Neuronal stem cell (in vitro differentiated cells): ENCODE data around the gene CCDC92.

Source experiments
- DNase-seq: peaks from one replicate; pipeline ENCODE4 v3.0.0-alpha.2; 2013; ENCODE audit warnings: low spot score
- H2AFZ ChIP-seq: one replicate; pipeline ENCODE4 v1.6.1; 2013; ENCODE audit warnings: mild to moderate bottlenecking, low read length, inconsistent platforms
- H2AK5ac ChIP-seq: 2 replicates; pipeline ENCODE4 v1.6.1; 2013; ENCODE audit warnings: low read depth, mild to moderate bottlenecking, inconsistent platforms, low read length, moderate library complexity, mixed read lengths
- H2BK120ac ChIP-seq: 2 replicates; pipeline ENCODE4 v1.6.1; 2013; ENCODE audit warnings: low read depth, mild to moderate bottlenecking, inconsistent platforms, low read length, moderate library complexity, mixed read lengths
- H2BK12ac ChIP-seq: one replicate; pipeline ENCODE4 v1.6.1; 2013; ENCODE audit warnings: low read length, inconsistent platforms
- H2BK15ac ChIP-seq: 2 replicates; pipeline ENCODE4 v1.6.1; 2013; ENCODE audit warnings: mild to moderate bottlenecking, low read length, inconsistent platforms, mixed read lengths
- H2BK5ac ChIP-seq: one replicate; pipeline ENCODE4 v1.6.1; 2013; ENCODE audit warnings: inconsistent platforms, mild to moderate bottlenecking, low read length, moderate library complexity
- H3K14ac ChIP-seq: one replicate; pipeline ENCODE4 v1.6.1; 2013; ENCODE audit warnings: low read length, inconsistent platforms
- H3K18ac ChIP-seq: 2 replicates; pipeline ENCODE4 v1.6.1; 2013; ENCODE audit warnings: low read length, inconsistent platforms
- H3K23ac ChIP-seq: 2 replicates; pipeline ENCODE4 v1.6.1; 2013; ENCODE audit warnings: low read depth, mild to moderate bottlenecking, mixed read lengths, low read length, inconsistent platforms; ENCODE audit not compliant: poor library complexity
- H3K27ac ChIP-seq: replicated peaks from 3 replicates; pipeline ENCODE4 v1.5.1; 2013; ENCODE audit warnings: low read length, inconsistent platforms
- H3K27me3 ChIP-seq, 3 experiments: 2 replicates each; pipeline ENCODE4 v1.6.1; 2013; ENCODE audit warnings: low read length in 3 of 3, mild to moderate bottlenecking in 2 of 3, inconsistent platforms in 1 of 3, low read depth in 1 of 3, mixed read lengths in 1 of 3, moderate library complexity in 1 of 3; ENCODE audit not compliant: control insufficient read depth in 3 of 3, insufficient read depth in 3 of 3
- H3K36me3 ChIP-seq, 2 donors: replicated peaks in 1 of 2; 2 replicates each; pipeline ENCODE4 v1.6.1; 2013; ENCODE audit warnings: low read length in 2 of 2; ENCODE audit not compliant: control insufficient read depth in 2 of 2, insufficient read depth in 2 of 2
- H3K4ac ChIP-seq: 2 replicates; pipeline ENCODE4 v1.6.1; 2013; ENCODE audit warnings: inconsistent platforms, mild to moderate bottlenecking, low read length, moderate library complexity
- H3K4me1 ChIP-seq, 2 donors: 1 replicate in 1 of 2; 2 replicates in 1 of 2; pipeline ENCODE4 v1.6.1; 2013; ENCODE audit warnings: low read length in 2 of 2, low read depth in 1 of 2; ENCODE audit not compliant: control insufficient read depth in 2 of 2, insufficient read depth in 1 of 2
- H3K4me2 ChIP-seq: one replicate; pipeline ENCODE4 v1.6.1; 2013; ENCODE audit warnings: mild to moderate bottlenecking, low read length, inconsistent platforms; ENCODE audit not compliant: insufficient read depth, poor library complexity, severe bottlenecking
- H3K4me3 ChIP-seq, 2 donors: 2 replicates each; pipeline ENCODE4 v1.5.1; 2013; ENCODE audit warnings: low read length in 2 of 2, mild to moderate bottlenecking in 2 of 2, inconsistent platforms in 1 of 2, moderate library complexity in 1 of 2
- H3K79me1 ChIP-seq: one replicate; pipeline ENCODE4 v1.6.1; 2013; ENCODE audit warnings: low read depth, mild to moderate bottlenecking, inconsistent platforms, low read length, moderate library complexity
- H3K9ac ChIP-seq: one replicate; pipeline ENCODE4 v1.6.1; 2013; ENCODE audit warnings: mild to moderate bottlenecking, low read depth, low read length, inconsistent platforms; ENCODE audit not compliant: poor library complexity
- H3K9me3 ChIP-seq, 2 donors: replicated peaks in 1 of 2; 2 replicates each; pipeline versions ENCODE3 to v1.6.1; 2013; ENCODE audit warnings: low read length in 2 of 2, mild to moderate bottlenecking in 2 of 2, inconsistent platforms in 1 of 2, low read depth in 1 of 2, mixed read lengths in 1 of 2, moderate library complexity in 1 of 2; ENCODE audit not compliant: control insufficient read depth in 2 of 2, insufficient read depth in 1 of 2
- H4K8ac ChIP-seq: one replicate; pipeline ENCODE4 v1.6.1; 2013; ENCODE audit warnings: low read depth, mild to moderate bottlenecking, inconsistent platforms, low read length, moderate library complexity
- H4K91ac ChIP-seq: one replicate; pipeline ENCODE4 v1.6.1; 2013; ENCODE audit warnings: low read length, low read depth, mild to moderate bottlenecking, inconsistent platforms; ENCODE audit not compliant: poor library complexity
- WGBS, 2 donors: extraction: QIAGEN DNeasy Blood & Tissue Kit; methylation state at CpG; one replicate each; pipeline ENCODE4 v1.1.7; 2013; ENCODE audit warnings: missing lambda C conversion rate in 2 of 2, mixed read lengths in 1 of 2; ENCODE audit not compliant: insufficient read length in 2 of 2, insufficient replicate concordance in 1 of 2; ENCODE audit errors: extremely low coverage in 2 of 2; 5-methylcytosine and 5-hydroxymethylcytosine counted together

The CCDC92 gene

GRCh38 chr12:124001343-124001742 is 28.7 kb upstream of the CCDC92 start:
- no CpG with 5 or more reads among the region's 7 CpGs for WGBS, 2 donors
- Histone ChIP-seq H2BK15ac (no peak overlapping the region), H4K91ac (no peak overlapping the region), H2BK5ac (no peak overlapping the region), H3K27me3 (no peaks in the 10 kb centered on the region), H4K8ac (no peak overlapping the region), H3K14ac (no peak overlapping the region), H2AK5ac (no peak overlapping the region), H3K23ac (no peak overlapping the region), H3K79me1 (peaks cover 2% of the 10 kb centered on the region), H3K4me2 (no peak overlapping the region), H3K9ac (no peak overlapping the region), H3K4me1 (peaks cover 12 to 13% of the 10 kb centered on the region in 2 donors), H3K18ac (no peak overlapping the region), H2BK120ac (no peak overlapping the region), H2BK12ac (no peak overlapping the region), H3K9me3 (no peaks in the 10 kb centered on the region), H2AFZ (no peak overlapping the region), H3K36me3 (peaks cover 18 to 90% of the 10 kb centered on the region in 2 donors), H3K4ac (no peak overlapping the region), H3K4me3 (no peak overlapping the region), H3K27ac (no peak overlapping the region)
- DNase-seq: no peak

GRCh38 chr12:124000111-124000510 is 27.5 kb upstream of the CCDC92 start:
- H3K27ac ChIP-seq: no peak overlapping the region
- no peaks in the 10 kb centered on the region for H3K27me3 ChIP-seq
- no peak overlapping the region for H4K91ac ChIP-seq
- H2BK15ac ChIP-seq: no peak overlapping the region
- H3K14ac ChIP-seq: no peak overlapping the region
- H2BK12ac ChIP-seq: no peak overlapping the region
- no peak overlapping the region for H4K8ac ChIP-seq
- no peak overlapping the region for H3K4me3 ChIP-seq
- H3K4me2 ChIP-seq: no peak overlapping the region
- H3K18ac ChIP-seq: no peak overlapping the region
- no peak overlapping the region for H3K23ac ChIP-seq
- H3K79me1 ChIP-seq: peaks cover 2% of the 10 kb centered on the region
- H3K36me3 ChIP-seq: peaks cover 16 to 78% of the 10 kb centered on the region in 2 donors
- peaks cover 17 to 19% of the 10 kb centered on the region in 2 donors for H3K4me1 ChIP-seq
- H2AFZ ChIP-seq: no peak overlapping the region
- no peak overlapping the region for H2BK5ac ChIP-seq
- no peak overlapping the region for H3K4ac ChIP-seq
- DNase-seq: no peak
- WGBS, 2 donors: no CpG with 5 or more reads among the region's 5 CpGs
- H3K9me3 ChIP-seq: no peaks in the 10 kb centered on the region
- no peak overlapping the region for H2AK5ac ChIP-seq
- no peak overlapping the region for H3K9ac ChIP-seq
- no peak overlapping the region for H2BK120ac ChIP-seq

- no peak overlapping the region for H2BK5ac ChIP-seq
- H2BK120ac ChIP-seq: no peak overlapping the region
- no CpG with 5 or more reads among the region's 2 CpGs for WGBS, 2 donors
- no peak overlapping the region for H2BK15ac ChIP-seq
- no peak overlapping the region for H4K91ac ChIP-seq
- H3K36me3 ChIP-seq: peaks cover 16 to 70% of the 10 kb centered on the region in 2 donors
- no peak overlapping the region for H3K9ac ChIP-seq
- no peak overlapping the region for H4K8ac ChIP-seq
- peaks cover 19 to 20% of the 10 kb centered on the region in 2 donors for H3K4me1 ChIP-seq
- H3K79me1 ChIP-seq: peaks cover 2% of the 10 kb centered on the region
- no peak overlapping the region for H3K4ac ChIP-seq
- H3K18ac ChIP-seq: no peak overlapping the region
- no peaks in the 10 kb centered on the region for H3K27me3 ChIP-seq
- no peak overlapping the region for H2BK12ac ChIP-seq
- H3K23ac ChIP-seq: no peak overlapping the region
- no peak overlapping the region for H2AK5ac ChIP-seq
- DNase-seq: no peak
- H3K4me2 ChIP-seq: no peak overlapping the region
- H3K4me3 ChIP-seq: no peak overlapping the region
- no peak overlapping the region for H2AFZ ChIP-seq
- H3K9me3 ChIP-seq: no peaks in the 10 kb centered on the region
- no peak overlapping the region for H3K14ac ChIP-seq
- no peak overlapping the region for H3K27ac ChIP-seq
These were observed 26.3 kb upstream of the CCDC92 start for GRCh38 chr12:123998991-123999359.

- no peak overlapping the region for H2AFZ ChIP-seq
- H2BK5ac ChIP-seq: no peak overlapping the region
- no peak overlapping the region for H4K91ac ChIP-seq
- no peak overlapping the region for H3K4me3 ChIP-seq
- peaks cover 19% of the 10 kb centered on the region in 2 donors for H3K4me1 ChIP-seq
- H3K27ac ChIP-seq: no peak overlapping the region
- H3K27me3 ChIP-seq: no peaks in the 10 kb centered on the region
- H3K9ac ChIP-seq: no peak overlapping the region
- DNase-seq: no peak
- H3K79me1 ChIP-seq: peaks cover 2% of the 10 kb centered on the region
- H3K14ac ChIP-seq: no peak overlapping the region
- H3K4me2 ChIP-seq: no peak overlapping the region
- H2BK120ac ChIP-seq: no peak overlapping the region
- no peak overlapping the region for H2AK5ac ChIP-seq
- no peaks in the 10 kb centered on the region for H3K9me3 ChIP-seq
- WGBS, 2 donors: no CpG with 5 or more reads among the region's 2 CpGs
- H3K4ac ChIP-seq: no peak overlapping the region
- no peak overlapping the region for H4K8ac ChIP-seq
- no peak overlapping the region for H2BK12ac ChIP-seq
- no peak overlapping the region for H3K23ac ChIP-seq
- peaks cover 13 to 70% of the 10 kb centered on the region in 2 donors for H3K36me3 ChIP-seq
- no peak overlapping the region for H2BK15ac ChIP-seq
- no peak overlapping the region for H3K18ac ChIP-seq
These were observed 25.8 kb upstream of the CCDC92 start for GRCh38 chr12:123998344-123998990.
